ENCODE results near the gene RNF169. TPM values are rescaled to one million over a fixed set of nuclear protein-coding genes. Genes with fewer than 3 reads are reported as not detected.

Gene RNF169
- total and polyA plus RNA-seq, 4 donors: 4.4 to 34.8 (median 12.7) TPM

- DNase-seq: peak; percentile 61 to 74 (median 70)
- peak; percentile 68 for TF ChIP-seq CTCF (IDR thresholded peaks at IDR 0.05; ENCODE audit: control extremely low read depth, extremely low read depth)
- Histone ChIP-seq H3K9me3 (ENCODE audit: control insufficient read depth in 4 of 4, insufficient read depth in 3 of 4, low read length in 3 of 4) (no peaks in the 10 kb centered on the region), H3K9ac (ENCODE audit: insufficient read depth in 1 of 2, low read length in 2 of 2) (no peak overlapping the region), H3K36me3 (ENCODE audit: control insufficient read depth in 4 of 4, insufficient read depth in 4 of 4, low read length in 4 of 4) (no peaks in the 10 kb centered on the region), H3K27ac (ENCODE audit: low read depth in 1 of 2, low read length in 1 of 2) (no peak overlapping the region), H3K27me3 (ENCODE audit: control insufficient read depth in 3 of 3, insufficient read depth in 3 of 3, low read length in 2 of 3) (peaks cover 0 to 3% (median 0%) of the 10 kb centered on the region in 3 donors), H3K4me3 (no peak overlapping the region), H3K4me1 (ENCODE audit: control insufficient read depth in 5 of 5, insufficient read depth in 5 of 5, low read length in 5 of 5) (peaks cover 0 to 4% (median 0%) of the 10 kb centered on the region in 5 donors)
- ATAC-seq (ENCODE audit: insufficient read depth, low FRiP score): peak; percentile 87
- WGBS, 2 donors: 20 to 29% methylated on average over 8 of the region's 8 CpGs
These were observed 8.9 kb upstream of the RNF169 start for GRCh38 chr11:74739546-74740270.

- peak in 1 of 3 donors; percentile 11 for DNase-seq
- TF ChIP-seq CTCF (IDR thresholded peaks at IDR 0.05; ENCODE audit: control extremely low read depth, extremely low read depth): no peak
- no peak for ATAC-seq (ENCODE audit: insufficient read depth, low FRiP score)
- no peaks in the 10 kb centered on the region for H3K4me1 ChIP-seq (ENCODE audit: control insufficient read depth in 5 of 5, insufficient read depth in 5 of 5, low read length in 5 of 5)
- no peak overlapping the region for H3K4me3 ChIP-seq
- no peaks in the 10 kb centered on the region for H3K9me3 ChIP-seq (ENCODE audit: control insufficient read depth in 4 of 4, insufficient read depth in 3 of 4, low read length in 3 of 4)
- no peaks in the 10 kb centered on the region for H3K27me3 ChIP-seq (ENCODE audit: control insufficient read depth in 3 of 3, insufficient read depth in 3 of 3, low read length in 2 of 3)
- H3K27ac ChIP-seq (ENCODE audit: low read depth in 1 of 2, low read length in 1 of 2): no peak overlapping the region
- WGBS, 2 donors: 87 to 93% methylated on average over 4 of the region's 4 CpGs
- no peak overlapping the region for H3K9ac ChIP-seq (ENCODE audit: insufficient read depth in 1 of 2, low read length in 2 of 2)
- no peaks in the 10 kb centered on the region for H3K36me3 ChIP-seq (ENCODE audit: control insufficient read depth in 4 of 4, insufficient read depth in 4 of 4, low read length in 4 of 4)
These were observed 6.6 kb upstream of the RNF169 start for GRCh38 chr11:74742070-74742469.

DNA sequence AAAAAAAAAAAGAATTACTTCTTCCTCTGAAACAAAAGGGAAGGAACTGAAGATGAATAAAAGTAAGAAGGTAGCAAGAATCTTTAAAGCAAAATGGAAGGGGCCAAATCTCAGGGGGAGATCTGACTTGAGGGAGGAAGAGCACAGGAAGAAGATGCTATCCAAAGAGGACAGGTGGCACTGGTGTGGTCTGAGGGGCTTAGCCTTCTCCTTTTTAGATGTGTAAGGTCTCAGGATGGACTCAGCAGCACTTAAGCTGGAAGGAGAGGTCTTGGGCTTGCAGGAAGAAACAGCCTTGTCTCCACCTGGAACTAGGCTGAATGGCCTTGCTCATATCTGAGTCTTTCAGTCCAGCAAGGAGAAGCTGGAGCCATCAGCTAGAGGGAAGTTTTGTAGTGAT lies 5.0 kb upstream of the RNF169 start:
- no peak for ATAC-seq (ENCODE audit: insufficient read depth, low FRiP score)
- Histone ChIP-seq H3K4me1 (ENCODE audit: control insufficient read depth in 5 of 5, insufficient read depth in 5 of 5, low read length in 5 of 5) (peaks cover 4 to 8% (median 6%) of the 10 kb centered on the region in 5 donors), H3K27ac (ENCODE audit: low read depth in 1 of 2, low read length in 1 of 2) (no peak overlapping the region), H3K27me3 (ENCODE audit: control insufficient read depth in 3 of 3, insufficient read depth in 3 of 3, low read length in 2 of 3) (no peaks in the 10 kb centered on the region), H3K4me3 (no peak overlapping the region), H3K36me3 (ENCODE audit: control insufficient read depth in 4 of 4, insufficient read depth in 4 of 4, low read length in 4 of 4) (no peaks in the 10 kb centered on the region), H3K9ac (ENCODE audit: insufficient read depth in 1 of 2, low read length in 2 of 2) (no peak overlapping the region), H3K9me3 (ENCODE audit: control insufficient read depth in 4 of 4, insufficient read depth in 3 of 4, low read length in 3 of 4) (no peaks in the 10 kb centered on the region)
- TF ChIP-seq CTCF (IDR thresholded peaks at IDR 0.05; ENCODE audit: control extremely low read depth, extremely low read depth): no peak
- no peak for DNase-seq

DNA sequence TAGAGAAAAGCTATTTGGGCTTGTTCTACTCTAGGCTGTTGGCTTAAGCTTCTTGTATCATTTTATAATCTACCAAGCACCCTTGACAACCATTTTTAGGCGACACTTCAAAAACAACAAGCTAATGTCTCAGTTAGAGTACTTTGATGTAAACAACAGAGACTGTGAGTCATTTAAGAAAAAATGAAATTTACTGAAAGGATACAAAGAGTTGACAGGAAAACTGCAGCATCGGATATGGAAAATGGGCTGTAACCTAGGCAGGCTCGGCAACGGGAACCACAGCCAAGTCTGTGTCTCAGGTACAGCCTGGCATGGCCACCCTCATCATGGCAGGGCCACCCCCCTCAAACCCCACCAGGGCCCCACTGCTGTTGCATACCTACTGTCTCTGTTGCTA lies 4.4 kb upstream of the RNF169 start:
- no peaks in the 10 kb centered on the region for H3K27me3 ChIP-seq (ENCODE audit: control insufficient read depth in 3 of 3, insufficient read depth in 3 of 3, low read length in 2 of 3)
- H3K4me3 ChIP-seq: no peak overlapping the region
- DNase-seq (no peak), ATAC-seq (ENCODE audit: insufficient read depth, low FRiP score) (no peak)
- H3K9me3 ChIP-seq (ENCODE audit: control insufficient read depth in 4 of 4, insufficient read depth in 3 of 4, low read length in 3 of 4): no peaks in the 10 kb centered on the region
- WGBS, 2 donors: 49 to 67% methylated on average over 4 of the region's 4 CpGs
- no peak overlapping the region for H3K27ac ChIP-seq (ENCODE audit: low read depth in 1 of 2, low read length in 1 of 2)
- no peak overlapping the region for H3K9ac ChIP-seq (ENCODE audit: insufficient read depth in 1 of 2, low read length in 2 of 2)
- no peak for TF ChIP-seq CTCF (IDR thresholded peaks at IDR 0.05; ENCODE audit: control extremely low read depth, extremely low read depth)
- H3K4me1 ChIP-seq (ENCODE audit: control insufficient read depth in 5 of 5, insufficient read depth in 5 of 5, low read length in 5 of 5): peaks cover 4 to 8% (median 6%) of the 10 kb centered on the region in 5 donors
- H3K36me3 ChIP-seq (ENCODE audit: control insufficient read depth in 4 of 4, insufficient read depth in 4 of 4, low read length in 4 of 4): no peaks in the 10 kb centered on the region
